Uterine smooth muscle cell (primary cell): ENCODE data around the gene WIPF2. TPM values are rescaled to one million over a fixed set of nuclear protein-coding genes. Genes with fewer than 3 reads are reported as not detected.

Source experiments
- total RNA-seq: library from RNA; depleted of rRNA; stranded (reverse); fragments of >200 nt; gene quantifications from 2 replicates; pipeline ENCODE4 v1.2.3, GENCODE V29; 2014

WIPF2 gene
- 5.6 and 6.4 TPM in 2 replicates for total RNA-seq

GRCh38 chr17:40218740-40219593 is at the start of gene WIPF2:
WIPF2 (plus strand) TSS chr17:40219304; CDS start chr17:40256460, 37,156 bp downstream.

DNA sequence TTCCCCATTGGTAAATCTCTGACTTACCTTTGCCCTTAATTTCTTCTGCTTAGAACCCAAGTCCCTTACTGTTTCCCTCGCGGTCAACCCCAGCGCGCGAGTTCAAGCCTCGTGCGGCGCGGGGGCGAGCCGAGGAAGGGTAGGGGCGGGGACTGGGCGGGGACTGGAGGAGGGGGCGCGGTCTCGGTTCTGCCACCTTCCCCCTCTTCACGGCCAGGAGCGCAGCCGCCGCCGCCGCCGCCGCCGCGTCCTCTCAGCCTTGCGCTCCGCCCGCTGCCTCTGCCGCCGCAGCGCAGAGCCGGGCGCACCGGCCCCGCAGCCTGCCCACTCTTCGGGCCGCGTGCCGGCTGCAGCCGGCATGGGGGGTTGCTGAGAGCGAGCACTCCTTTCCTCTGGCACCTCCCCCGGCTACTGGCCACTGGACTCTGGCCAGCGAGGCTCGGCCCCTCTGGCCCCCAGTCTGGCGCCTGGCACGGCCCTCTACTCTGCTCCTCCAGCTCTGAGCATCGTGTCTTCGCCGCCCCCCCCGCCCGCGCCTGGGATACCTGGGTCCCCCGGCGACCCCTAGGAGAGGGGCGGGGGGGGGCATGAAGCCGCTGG is 41.7 kb upstream of the WIPF2 start, which contains the start of gene RAPGEFL1:
RAPGEFL1 (plus strand) TSS at position 196 of the 600 bp plus-strand sequence; CDS start at position 588, 392 bp downstream.

GRCh38 chr17:40287494-40288369 is 68.6 kb downstream of the WIPF2 start, which contains the start of gene CDC6:
CDC6 (plus strand) TSS chr17:40287879; CDS start chr17:40289421, 1,542 bp downstream.

DNA sequence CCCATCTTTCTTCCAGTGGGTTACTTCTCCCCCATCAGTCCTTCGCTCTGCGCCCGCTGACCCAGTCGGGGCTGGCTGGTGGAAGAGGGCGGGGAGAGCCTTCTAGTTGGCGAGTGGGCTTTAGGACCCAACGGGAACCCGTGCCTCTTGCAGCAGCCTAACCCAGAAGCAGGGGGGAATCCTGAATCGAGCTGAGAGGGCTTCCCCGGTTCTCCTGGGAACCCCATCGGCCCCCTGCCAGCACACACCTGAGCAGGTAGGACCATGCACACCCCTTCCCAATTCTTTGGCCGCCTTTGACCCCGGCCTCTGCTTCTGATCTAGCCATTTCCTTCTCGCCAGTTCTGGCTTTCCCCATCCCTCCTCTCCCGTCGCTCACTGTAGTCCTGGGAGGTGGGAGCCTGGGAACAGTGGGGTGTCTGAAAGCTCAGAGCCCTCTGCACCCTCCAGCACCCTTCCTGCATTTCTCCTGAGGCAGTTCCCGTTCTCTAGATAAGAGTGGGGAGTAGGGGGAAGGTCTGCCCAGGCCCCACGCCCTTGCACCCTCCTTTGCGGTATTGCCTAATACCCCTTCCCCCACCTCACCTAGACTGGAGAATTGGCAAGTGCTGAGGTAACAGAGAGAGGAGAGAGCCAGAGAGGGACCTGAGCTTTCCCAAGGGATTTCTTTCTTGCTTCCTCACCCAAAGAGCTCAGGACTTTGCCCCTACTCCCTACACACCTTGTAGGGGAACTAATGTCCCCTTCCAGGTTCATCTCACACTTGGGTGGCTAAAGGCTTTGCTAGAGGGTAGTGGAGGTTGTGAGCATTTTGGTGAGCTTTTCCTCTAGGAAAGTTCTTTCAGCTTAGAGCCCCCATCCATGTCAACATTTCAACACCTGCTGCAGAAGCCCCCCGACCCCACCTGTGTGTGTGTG is 90.2 kb downstream of the WIPF2 start, which contains the start of gene RARA:
RARA (plus strand) TSS at position 150 of the 918 bp plus-strand sequence. CDS start 22,039 bp downstream, outside the sequence.

Other genes starting within 250 kb of the WIPF2 start
- gene PSMD3, start 238.5 kb upstream of the WIPF2 start, total RNA-seq = 102 and 174 TPM in 2 replicates
- 0.25 and 1.4 TPM in 2 replicates for gene CSF3, start 203.9 kb upstream of the WIPF2 start, total RNA-seq
- gene MED24, start 164.9 kb upstream of the WIPF2 start, total RNA-seq = 39.4 and 49.5 TPM in 2 replicates
- 23.6 and 38.7 TPM in 2 replicates for gene THRA, start 156.3 kb upstream of the WIPF2 start, total RNA-seq
- 2.9 and 3.3 TPM in 2 replicates for gene NR1D1, start 118.7 kb upstream of the WIPF2 start, total RNA-seq
- 45.9 and 47.5 TPM in 2 replicates for gene MSL1, start 97.3 kb upstream of the WIPF2 start, total RNA-seq
- gene CASC3, start 78.8 kb upstream of the WIPF2 start, total RNA-seq = 24.7 and 31.1 TPM in 2 replicates
- 1.7 and 2.5 TPM in 2 replicates for gene RAPGEFL1, start 41.8 kb upstream of the WIPF2 start, total RNA-seq
- 24.0 and 41.8 TPM in 2 replicates for gene CDC6, start 68.6 kb downstream of the WIPF2 start, total RNA-seq
- 4.8 and 5.2 TPM in 2 replicates for gene RARA, start 89.9 kb downstream of the WIPF2 start, total RNA-seq
- 0.22 and 0.87 TPM in 2 replicates for gene GJD3, start 145.4 kb downstream of the WIPF2 start, total RNA-seq
- 74.4 and 224 TPM in 2 replicates for gene TOP2A, start 198.6 kb downstream of the WIPF2 start, total RNA-seq
- gene IGFBP4, start 224.1 kb downstream of the WIPF2 start, total RNA-seq = 182 and 302 TPM in 2 replicates